ENCODE results near the gene MYOM1. TPM values are rescaled to one million over a fixed set of nuclear protein-coding genes. Genes with fewer than 3 reads are reported as not detected.

MYOM1 gene
- total RNA-seq, 1 experiment from 2014 or later = 0.92 TPM

DNA sequence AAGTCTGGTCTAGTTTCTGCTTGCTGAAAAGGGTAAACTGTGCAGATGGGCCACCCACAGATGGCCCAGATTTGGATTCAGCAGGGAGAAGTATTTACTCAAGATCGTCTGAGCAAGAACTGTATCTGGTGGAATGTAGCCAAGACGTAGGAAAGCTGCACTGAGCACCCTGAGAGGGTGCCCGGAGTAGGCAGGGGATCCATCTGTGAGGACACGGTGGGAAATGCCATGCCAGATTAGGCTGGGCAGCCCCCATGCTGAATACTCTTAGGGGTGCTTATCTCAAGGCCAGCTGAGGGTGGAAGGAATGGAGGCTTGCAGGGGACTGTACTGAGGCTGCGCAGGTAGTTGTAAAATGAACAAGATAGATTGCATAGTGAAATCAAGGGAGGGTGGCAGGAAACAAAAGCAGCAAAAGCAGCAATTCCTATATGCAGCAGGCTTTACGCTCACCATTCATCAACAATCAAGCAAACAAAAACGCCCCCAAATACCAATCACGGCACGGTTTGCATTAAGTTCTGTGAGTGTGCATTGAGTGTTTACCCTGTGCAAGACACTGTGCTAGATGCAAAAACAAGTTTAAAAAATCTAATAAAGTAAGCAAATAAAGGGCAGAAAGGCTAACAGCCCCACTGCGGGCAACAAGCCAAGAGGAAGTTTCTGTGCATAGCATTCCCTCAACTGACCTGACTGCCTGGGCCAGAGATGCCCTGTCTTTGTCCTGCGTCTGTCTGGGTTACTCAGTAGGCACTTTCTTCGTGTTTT is 174.7 kb downstream of the MYOM1 start:
- ChIA-PET CTCF (no interaction called here), POLR2A (no interaction called here)
- ATAC-seq (peak; percentile 48; the same call in 1 of the 2 replicates), DNase-seq (ENCODE audit: low read depth, low spot score) (no peak)
- Histone ChIP-seq H3K9me3 (ENCODE audit: control insufficient read depth, insufficient read depth, low read depth, low read length) (no peaks in the 10 kb centered on the region), H3K27me3 (ENCODE audit: control insufficient read depth, insufficient read depth, low read length) (no peaks in the 10 kb centered on the region), H3K4me3 (ENCODE audit: low read depth in 2 of 2, low read length in 2 of 2) (no peak overlapping the region), H3K4me1 (ENCODE audit: control insufficient read depth, insufficient read depth, low read length) (no peaks in the 10 kb centered on the region; the same call in 1 of the 2 replicates), H3K36me3 (ENCODE audit: control insufficient read depth, insufficient read depth, low read length) (no peaks in the 10 kb centered on the region), H3K27ac (ENCODE audit: low read length) (peak overlapping the region; percentile 4; the same call in 1 of the 2 replicates)
- TF ChIP-seq POLR2AphosphoS5 (IDR thresholded peaks at IDR 0.05; ENCODE audit: low read depth, low read length) (no peak), TCF7L2 (IDR thresholded peaks at IDR 0.05; ENCODE audit: low read depth, low read length) (no peak), SIN3A (IDR thresholded peaks at IDR 0.05; ENCODE audit: borderline replicate concordance, insufficient read depth, low read depth, low read length) (no peak)
- TF ChIP-seq, protein P1, sequence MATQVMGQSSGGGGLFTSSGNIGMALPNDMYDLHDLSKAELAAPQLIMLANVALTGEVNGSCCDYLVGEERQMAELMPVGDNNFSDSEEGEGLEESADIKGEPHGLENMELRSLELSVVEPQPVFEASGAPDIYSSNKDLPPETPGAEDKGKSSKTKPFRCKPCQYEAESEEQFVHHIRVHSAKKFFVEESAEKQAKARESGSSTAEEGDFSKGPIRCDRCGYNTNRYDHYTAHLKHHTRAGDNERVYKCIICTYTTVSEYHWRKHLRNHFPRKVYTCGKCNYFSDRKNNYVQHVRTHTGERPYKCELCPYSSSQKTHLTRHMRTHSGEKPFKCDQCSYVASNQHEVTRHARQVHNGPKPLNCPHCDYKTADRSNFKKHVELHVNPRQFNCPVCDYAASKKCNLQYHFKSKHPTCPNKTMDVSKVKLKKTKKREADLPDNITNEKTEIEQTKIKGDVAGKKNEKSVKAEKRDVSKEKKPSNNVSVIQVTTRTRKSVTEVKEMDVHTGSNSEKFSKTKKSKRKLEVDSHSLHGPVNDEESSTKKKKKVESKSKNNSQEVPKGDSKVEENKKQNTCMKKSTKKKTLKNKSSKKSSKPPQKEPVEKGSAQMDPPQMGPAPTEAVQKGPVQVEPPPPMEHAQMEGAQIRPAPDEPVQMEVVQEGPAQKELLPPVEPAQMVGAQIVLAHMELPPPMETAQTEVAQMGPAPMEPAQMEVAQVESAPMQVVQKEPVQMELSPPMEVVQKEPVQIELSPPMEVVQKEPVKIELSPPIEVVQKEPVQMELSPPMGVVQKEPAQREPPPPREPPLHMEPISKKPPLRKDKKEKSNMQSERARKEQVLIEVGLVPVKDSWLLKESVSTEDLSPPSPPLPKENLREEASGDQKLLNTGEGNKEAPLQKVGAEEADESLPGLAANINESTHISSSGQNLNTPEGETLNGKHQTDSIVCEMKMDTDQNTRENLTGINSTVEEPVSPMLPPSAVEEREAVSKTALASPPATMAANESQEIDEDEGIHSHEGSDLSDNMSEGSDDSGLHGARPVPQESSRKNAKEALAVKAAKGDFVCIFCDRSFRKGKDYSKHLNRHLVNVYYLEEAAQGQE (IDR thresholded peaks at IDR 0.05; ENCODE audit: insufficient read depth in 1 of 2, low read depth in 2 of 2, low read length in 1 of 2) = no peak
- TF ChIP-seq, protein P2, sequence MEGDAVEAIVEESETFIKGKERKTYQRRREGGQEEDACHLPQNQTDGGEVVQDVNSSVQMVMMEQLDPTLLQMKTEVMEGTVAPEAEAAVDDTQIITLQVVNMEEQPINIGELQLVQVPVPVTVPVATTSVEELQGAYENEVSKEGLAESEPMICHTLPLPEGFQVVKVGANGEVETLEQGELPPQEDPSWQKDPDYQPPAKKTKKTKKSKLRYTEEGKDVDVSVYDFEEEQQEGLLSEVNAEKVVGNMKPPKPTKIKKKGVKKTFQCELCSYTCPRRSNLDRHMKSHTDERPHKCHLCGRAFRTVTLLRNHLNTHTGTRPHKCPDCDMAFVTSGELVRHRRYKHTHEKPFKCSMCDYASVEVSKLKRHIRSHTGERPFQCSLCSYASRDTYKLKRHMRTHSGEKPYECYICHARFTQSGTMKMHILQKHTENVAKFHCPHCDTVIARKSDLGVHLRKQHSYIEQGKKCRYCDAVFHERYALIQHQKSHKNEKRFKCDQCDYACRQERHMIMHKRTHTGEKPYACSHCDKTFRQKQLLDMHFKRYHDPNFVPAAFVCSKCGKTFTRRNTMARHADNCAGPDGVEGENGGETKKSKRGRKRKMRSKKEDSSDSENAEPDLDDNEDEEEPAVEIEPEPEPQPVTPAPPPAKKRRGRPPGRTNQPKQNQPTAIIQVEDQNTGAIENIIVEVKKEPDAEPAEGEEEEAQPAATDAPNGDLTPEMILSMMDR (IDR thresholded peaks at IDR 0.05) = no peak
- intact Hi-C loops (cut with micrococcal nuclease; ENCODE audit: unreplicated experiment) = loop anchor here (10.0 kb wide), 1 partner anchor 170 kb away; the partner anchor contains the start of gene MYOM1
- no TSS peak for BruUV-seq (replicated peaks)
- in situ Hi-C loops (cut with HindIII; ENCODE audit: low pct_unique_long_range_greater_than_20kb, low sequenced_read_pairs) = no loop called here

DNA sequence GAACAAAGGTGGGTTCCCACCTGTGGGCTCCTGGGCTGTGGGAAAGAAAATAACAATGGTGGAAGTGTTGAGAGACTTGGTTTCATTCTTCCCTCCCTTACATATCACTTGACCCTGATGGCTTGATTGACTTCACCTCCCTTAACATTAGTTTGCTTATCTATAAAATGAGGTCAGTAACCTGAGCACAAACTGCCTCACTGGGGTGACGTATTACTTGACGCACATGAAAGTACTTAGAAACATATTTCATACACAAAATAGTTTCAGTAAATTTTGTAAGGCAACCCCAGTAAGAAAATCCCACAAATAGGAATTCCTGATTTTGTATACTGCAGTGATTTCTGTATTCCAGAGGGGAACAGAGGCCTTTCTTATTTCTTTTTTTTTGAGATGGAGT is 177.4 kb downstream of the MYOM1 start:
- no peaks in the 10 kb centered on the region for H3K9me3 ChIP-seq (ENCODE audit: control insufficient read depth, insufficient read depth, low read depth, low read length)
- in situ Hi-C loops (cut with HindIII; ENCODE audit: low pct_unique_long_range_greater_than_20kb, low sequenced_read_pairs) (no loop called here), intact Hi-C loops (cut with micrococcal nuclease; ENCODE audit: unreplicated experiment) (loop anchor here (10.0 kb wide), 1 partner anchor 172 kb away; the partner anchor contains the start of gene MYOM1)
- H3K36me3 ChIP-seq (ENCODE audit: control insufficient read depth, insufficient read depth, low read length) = no peaks in the 10 kb centered on the region
- ChIA-PET POLR2A (no interaction called here), CTCF (no interaction called here)
- H3K4me3 ChIP-seq (ENCODE audit: low read depth in 2 of 2, low read length in 2 of 2) = no peak overlapping the region
- no peak overlapping the region for H3K27ac ChIP-seq (ENCODE audit: low read length)
- TF ChIP-seq, protein P1 (IDR thresholded peaks at IDR 0.05; ENCODE audit: insufficient read depth in 1 of 2, low read depth in 2 of 2, low read length in 1 of 2) = no peak
- TF ChIP-seq POLR2AphosphoS5 (IDR thresholded peaks at IDR 0.05; ENCODE audit: low read depth, low read length) (no peak), SIN3A (IDR thresholded peaks at IDR 0.05; ENCODE audit: borderline replicate concordance, insufficient read depth, low read depth, low read length) (no peak), TCF7L2 (IDR thresholded peaks at IDR 0.05; ENCODE audit: low read depth, low read length) (no peak)
- TF ChIP-seq, protein P2 (IDR thresholded peaks at IDR 0.05) = no peak
- no TSS peak for BruUV-seq (replicated peaks)
- no peak for ATAC-seq
- H3K4me1 ChIP-seq (ENCODE audit: control insufficient read depth, insufficient read depth, low read length) = peaks cover 3% of the 10 kb centered on the region; the same call in 1 of the 2 replicates
- DNase-seq (ENCODE audit: low read depth, low spot score) = no peak
- no peaks in the 10 kb centered on the region for H3K27me3 ChIP-seq (ENCODE audit: control insufficient read depth, insufficient read depth, low read length)
